Tibial artery (tissue), 4 donors: ENCODE data around the gene IVD.
A peak's percentile ranks its signal among the peaks of the same experiment; 100 is the strongest.

Experiments used
- DNase-seq, 2 donors: peaks; one replicate each; pipeline ENCODE4 v3.0.0-alpha.2; 2019
- H3K27ac ChIP-seq, 2 donors: fragments of 200-600 bp; sonication (generic) in 1 of 2; 1 replicate in 1 of 2; 2 replicates in 1 of 2; pipeline ENCODE4 v1.5.1; 2018 to 2019; ENCODE audit warnings: mild to moderate bottlenecking in 1 of 2
- H3K27me3 ChIP-seq, 2 donors: fragments of 200-600 bp; sonication (generic) in 1 of 2; one replicate each; pipeline versions ENCODE4 v1.5.1 to v1.6.0; 2016 to 2019
- H3K36me3 ChIP-seq, 3 donors: fragments of 200-600 bp; sonication (generic) in 2 of 3; one replicate each; pipeline ENCODE4 v1.5.1; 2016 to 2019; ENCODE audit warnings: mild to moderate bottlenecking in 2 of 3
- H3K4me1 ChIP-seq, 4 donors: fragments of 200-600 bp; sonication (generic) in 2 of 4; 1 replicate in 3 of 4; 2 replicates in 1 of 4; pipeline ENCODE4 v1.5.1; 2016 to 2019
- H3K4me3 ChIP-seq, 2 donors: fragments of 200-600 bp; sonication (generic) in 1 of 2; 1 replicate in 1 of 2; 2 replicates in 1 of 2; pipeline ENCODE4 v1.5.1; 2018 to 2019; ENCODE audit warnings: mild to moderate bottlenecking in 2 of 2
- H3K9me3 ChIP-seq, 3 donors: fragments of 200-600 bp; sonication (generic) in 1 of 3; one replicate each; pipeline ENCODE4 v1.5.1; 2016 to 2019
- CTCF ChIP-seq, 2 experiments: fragments of 200-600 bp in 1 of 2; fragments of 450-650 bp in 1 of 2; IDR thresholded peaks; one replicate each; pipeline ENCODE4 v1.5.1; 2017 to 2019; ENCODE audit warnings: antibody characterized with exemption in 2 of 2, mild to moderate bottlenecking in 1 of 2, moderate library complexity in 1 of 2
- intact Hi-C: fragments of 100-400 bp; cut with DNase I; formaldehyde crosslinking; loops from one replicate; pipeline ENCODE4 v1.15.0; 2023; ENCODE audit warnings: low total_unique reads

The IVD gene

DNA sequence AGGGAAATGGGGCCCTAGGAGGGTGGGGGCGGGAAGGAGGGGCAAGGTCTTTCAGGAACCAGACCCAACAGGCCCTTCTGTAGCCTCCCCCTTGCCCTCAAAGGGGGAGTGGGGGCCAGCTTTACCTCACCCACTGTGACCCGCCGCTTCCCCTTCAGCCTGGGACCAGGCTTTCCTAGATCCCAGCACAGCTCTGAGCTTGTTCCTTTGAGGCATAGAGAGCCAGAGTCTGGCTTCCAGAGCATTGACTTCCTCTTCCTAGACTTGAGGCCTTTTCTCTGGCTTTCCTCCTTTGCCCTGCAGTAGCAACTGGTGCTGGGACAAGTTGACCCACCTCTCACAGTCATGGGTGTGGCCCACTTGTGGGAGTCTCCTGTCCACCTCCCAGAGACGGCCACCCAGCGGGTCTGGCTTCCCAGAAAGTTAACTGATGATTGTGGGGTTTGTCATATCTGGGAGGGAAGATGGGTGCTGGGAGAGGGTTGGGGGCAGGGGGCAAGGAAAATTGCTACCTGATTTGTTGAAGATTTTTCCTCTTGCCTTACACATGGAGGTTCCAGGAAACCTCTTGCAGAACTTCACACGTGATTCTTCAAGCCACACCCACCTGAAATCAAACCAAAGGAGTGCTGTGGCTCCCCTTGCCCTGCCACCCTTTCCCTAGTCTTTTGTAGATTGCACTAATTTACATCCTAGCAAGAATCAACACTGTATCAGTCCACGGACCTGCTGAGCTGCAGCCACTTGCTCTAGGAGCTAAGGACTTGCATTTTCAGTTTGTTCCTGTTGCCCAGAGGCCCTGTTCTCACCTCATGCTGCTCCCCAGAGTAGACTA, 61.0 kb downstream of the IVD start:
- no peaks in the 10 kb centered on the region for H3K27me3 ChIP-seq
- H3K27ac ChIP-seq: no peak overlapping the region
- no peak overlapping the region for H3K4me3 ChIP-seq
- H3K36me3 ChIP-seq: peaks cover 22 to 62% (median 48%) of the 10 kb centered on the region in 3 donors
- no peaks in the 10 kb centered on the region for H3K9me3 ChIP-seq
- DNase-seq: no peak
- intact Hi-C loops: no loop called here
- TF ChIP-seq CTCF (IDR thresholded peaks at IDR 0.05): no peak
- peaks cover 0 to 12% (median 5%) of the 10 kb centered on the region in 4 donors for H3K4me1 ChIP-seq

DNA sequence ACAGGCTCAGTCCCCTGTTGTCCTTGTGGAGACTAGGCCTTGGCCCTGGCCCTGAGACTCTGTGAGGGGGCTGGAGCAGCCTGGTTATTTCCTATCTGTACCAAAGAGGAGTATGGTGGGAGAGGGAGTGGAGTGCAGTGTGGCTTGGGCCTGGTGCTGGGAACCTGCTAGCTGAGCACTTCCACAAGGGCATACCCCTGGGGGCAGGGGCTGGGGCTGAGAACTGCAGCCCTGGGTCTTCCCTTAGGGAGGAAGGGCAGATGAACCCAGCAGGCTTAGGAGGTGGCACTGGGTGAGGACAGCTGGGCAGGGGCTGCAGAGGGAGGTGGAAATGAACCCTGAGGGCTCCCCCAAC, 61.6 kb downstream of the IVD start:
- H3K4me1 ChIP-seq: peaks cover 0 to 18% (median 10%) of the 10 kb centered on the region in 4 donors
- no peak for DNase-seq
- H3K27me3 ChIP-seq: no peaks in the 10 kb centered on the region
- peaks cover 22 to 56% (median 43%) of the 10 kb centered on the region in 3 donors for H3K36me3 ChIP-seq
- intact Hi-C loops: no loop called here
- H3K4me3 ChIP-seq: no peak overlapping the region
- H3K9me3 ChIP-seq: no peaks in the 10 kb centered on the region
- H3K27ac ChIP-seq: no peak overlapping the region
- no peak for TF ChIP-seq CTCF (IDR thresholded peaks at IDR 0.05)

GRCh38 chr15:40468898-40469331, 63.3 kb downstream of the IVD start:
- Histone ChIP-seq H3K27me3 (no peaks in the 10 kb centered on the region), H3K4me3 (no peak overlapping the region), H3K4me1 (peaks cover 0 to 22% (median 12%) of the 10 kb centered on the region in 4 donors), H3K9me3 (no peaks in the 10 kb centered on the region), H3K36me3 (peaks cover 22 to 39% (median 27%) of the 10 kb centered on the region in 3 donors), H3K27ac (no peak overlapping the region)
- DNase-seq: no peak
- TF ChIP-seq CTCF (IDR thresholded peaks at IDR 0.05): no peak
- intact Hi-C loops: no loop called here

DNA sequence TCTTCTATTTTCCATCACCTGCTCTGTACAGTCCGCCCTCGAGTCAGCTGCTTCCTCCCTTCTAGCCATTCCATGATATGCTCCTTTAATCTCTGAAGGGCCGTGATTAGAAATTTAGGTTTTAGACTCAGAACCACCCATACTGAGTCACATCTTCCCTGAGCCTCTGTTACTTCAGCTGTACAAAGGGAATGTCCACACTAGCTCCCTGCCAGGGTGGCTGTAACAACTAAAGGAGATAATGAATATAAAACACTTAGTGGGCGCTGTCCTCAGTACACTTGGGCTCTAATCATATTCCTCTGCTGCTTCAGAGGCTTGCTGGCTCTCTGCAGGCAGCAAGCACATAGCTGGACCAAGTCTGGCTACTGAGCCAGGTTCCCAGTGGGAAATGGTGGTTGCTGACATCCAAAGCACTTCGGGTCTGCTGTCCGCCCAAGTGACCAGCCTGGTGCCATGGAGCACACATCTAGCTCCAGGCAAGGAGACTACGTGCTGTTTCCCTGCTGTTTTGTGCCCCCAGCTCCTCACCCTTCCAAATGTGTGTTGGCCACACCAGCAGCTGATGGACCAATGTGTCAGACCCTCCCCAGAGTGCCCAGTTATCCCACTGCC, 64.3 kb downstream of the IVD start:
- Histone ChIP-seq H3K36me3 (peaks cover 14 to 29% (median 19%) of the 10 kb centered on the region in 3 donors), H3K4me1 (peaks cover 0 to 22% (median 12%) of the 10 kb centered on the region in 4 donors), H3K27me3 (no peaks in the 10 kb centered on the region), H3K27ac (peak overlapping the region; percentile 85 to 97), H3K4me3 (peak overlapping the region; percentile 91 to 99), H3K9me3 (no peaks in the 10 kb centered on the region)
- intact Hi-C loops: no loop called here
- DNase-seq: no peak
- no peak for TF ChIP-seq CTCF (IDR thresholded peaks at IDR 0.05)

DNA sequence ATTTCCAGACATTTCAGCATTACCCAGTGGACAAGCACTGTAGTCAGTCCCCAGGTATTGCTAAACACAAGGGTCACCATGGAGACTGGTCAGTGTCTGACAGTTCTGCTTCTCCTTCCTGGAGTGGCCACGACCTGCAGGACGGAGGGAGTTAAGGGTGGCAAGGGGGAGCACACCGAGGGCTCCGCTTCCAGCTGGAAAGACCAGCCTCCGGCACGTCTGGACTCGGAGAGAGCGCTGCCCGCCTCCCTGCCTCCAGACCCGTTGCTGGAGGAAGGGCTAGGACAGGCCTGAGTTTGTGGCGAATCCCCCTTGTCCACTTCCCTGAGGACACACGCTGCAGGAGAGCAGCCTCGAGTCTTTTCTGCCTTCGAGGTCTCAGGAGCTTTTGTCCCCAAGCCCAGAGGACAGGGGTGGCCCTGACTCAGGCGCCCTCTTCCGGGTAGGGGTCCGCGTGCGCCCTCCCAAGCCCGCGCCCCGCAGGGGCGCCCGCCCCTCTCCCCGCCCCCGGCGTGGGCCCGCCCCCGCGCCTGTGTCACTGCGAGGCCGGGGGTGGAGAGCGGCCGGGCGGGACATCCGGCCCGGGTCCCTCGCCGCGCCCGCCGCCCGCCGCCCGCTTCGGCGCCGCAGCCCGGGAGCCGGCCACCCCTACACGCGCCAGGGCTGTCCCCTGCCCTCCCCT, 65.0 kb downstream of the IVD start, which contains the start of gene CHST14:
CHST14 (plus strand) TSS at position 562 of the 682 bp plus-strand sequence. CDS start 230 bp downstream, outside the sequence.
- DNase-seq: peak; percentile 56 to 79
- H3K27me3 ChIP-seq: no peaks in the 10 kb centered on the region
- no peaks in the 10 kb centered on the region for H3K9me3 ChIP-seq
- H3K27ac ChIP-seq: peak within 1 kb of the TSS; percentile 85 to 97
- H3K36me3 ChIP-seq: peaks cover 8 to 22% (median 12%) of the 10 kb centered on the region in 3 donors
- peaks cover 0 to 22% (median 12%) of the 10 kb centered on the region in 4 donors for H3K4me1 ChIP-seq
- no peak for TF ChIP-seq CTCF (IDR thresholded peaks at IDR 0.05)
- peak within 1 kb of the TSS; percentile 91 to 99 for H3K4me3 ChIP-seq
- intact Hi-C loops: no loop called here
